Sciatic nerve (tissue), 2 donors: ENCODE data around the gene TJP3. TPM values are rescaled to one million over a fixed set of nuclear protein-coding genes. Genes with fewer than 3 reads are reported as not detected.

Source experiments
- ATAC-seq: fragments of 200-7000 bp; cut with Tn5 transposase; one replicate; pipeline ENCODE4 v1.9.1; 2020; ENCODE audit warnings: mild to moderate bottlenecking, moderate library complexity
- DNase-seq: peaks from one replicate; pipeline ENCODE4 v3.0.0-alpha.2; 2020; ENCODE audit warnings: low spot score
- intact Hi-C: fragments of 100-400 bp; cut with DNase I; formaldehyde crosslinking; loops from one replicate; pipeline ENCODE4 v1.14.2; 2022
- total RNA-seq: library from RNA; stranded (reverse); fragmentation: NEBNext Ultra II Directional; extraction: Animal tissue kit (Norgen Biotek cat#: 25700); gene quantifications from one replicate; pipeline ENCODE4 v1.2.1, GENCODE V29; 2021
- donor health status: DM: no; HTN: no; CAD: no.
- donor health status: DM: no; HTN: no; CAD: no.

Gene TJP3
- total RNA-seq, 1 donor from 2014 or later, result 2.1 TPM

- intact Hi-C loops, result no loop called here
- DNase-seq (no peak), ATAC-seq (no peak)
These were observed 66.6 kb downstream of the TJP3 start for GRCh38 chr19:3774621-3775373.

GRCh38 chr19:3775374-3775711 is 67.2 kb downstream of the TJP3 start:
- intact Hi-C loops, result no loop called here
- ATAC-seq (no peak), DNase-seq (no peak)

GRCh38 chr19:3775831-3776230 is 67.6 kb downstream of the TJP3 start:
- no peak for DNase-seq
- intact Hi-C loops, result no loop called here
- ATAC-seq, result no peak

- no peak for DNase-seq
These were observed 68.4 kb downstream of the TJP3 start for GRCh38 chr19:3776479-3777040.

GRCh38 chr19:3778104-3778867 is 70.1 kb downstream of the TJP3 start:
- DNase-seq, result no peak
- intact Hi-C loops, result no loop called here
- ATAC-seq, result no peak

More at GRCh38 chr19:3776479-3777040, 68.4 kb downstream of the TJP3 start:
- intact Hi-C loops, result no loop called here
- no peak for ATAC-seq

- intact Hi-C loops, result no loop called here
- DNase-seq, result no peak
These were observed 70.9 kb downstream of the TJP3 start for GRCh38 chr19:3778899-3779723.

GRCh38 chr19:3780786-3781304 is 72.7 kb downstream of the TJP3 start:
- ATAC-seq (no peak), DNase-seq (no peak)
- intact Hi-C loops, result no loop called here

More at GRCh38 chr19:3778899-3779723, 70.9 kb downstream of the TJP3 start:
- ATAC-seq, result no peak

GRCh38 chr19:3781603-3782002 is 73.4 kb downstream of the TJP3 start:
- no peak for ATAC-seq
- no peak for DNase-seq
- intact Hi-C loops, result no loop called here

- DNase-seq, result no peak
- intact Hi-C loops, result no loop called here
- no peak for ATAC-seq
These were observed 74.1 kb downstream of the TJP3 start for GRCh38 chr19:3782330-3782729.

- intact Hi-C loops, result no loop called here
- ATAC-seq (no peak), DNase-seq (no peak)
These were observed 74.7 kb downstream of the TJP3 start for GRCh38 chr19:3782903-3783302.

- no peak for DNase-seq
- peak; percentile 10 for ATAC-seq
- intact Hi-C loops, result no loop called here
These were observed 75.7 kb downstream of the TJP3 start for GRCh38 chr19:3783660-3784584.

- intact Hi-C loops, result no loop called here
- DNase-seq (no peak), ATAC-seq (no peak)
These were observed 76.6 kb downstream of the TJP3 start for GRCh38 chr19:3784607-3785450.

- intact Hi-C loops, result no loop called here
- ATAC-seq (no peak), DNase-seq (no peak)
These were observed 77.3 kb downstream of the TJP3 start for GRCh38 chr19:3785451-3785937.

GRCh38 chr19:3785938-3786824 is 78.0 kb downstream of the TJP3 start, which contains the start of gene MATK:
Gene MATK, minus strand, starts transcription at chr19:3786381. Its CDS starts 1,246 bp downstream, at chr19:3785135.
- intact Hi-C loops, result no loop called here
- ATAC-seq, result no peak
- DNase-seq, result no peak

GRCh38 chr19:3788996-3789778 is 81.0 kb downstream of the TJP3 start:
- ATAC-seq (no peak), DNase-seq (no peak)
- intact Hi-C loops, result no loop called here
